Progenitor cell of endocrine pancreas (in vitro differentiated cells): ENCODE measurements around the gene XYLT2. TPM values are rescaled to one million over a fixed set of nuclear protein-coding genes. Genes with fewer than 3 reads are reported as not detected.
"Not testable (repeated sequence)": the region's sequence is repeated elsewhere in the genome, so short reads cannot be mapped to it uniquely, and the experiment has no call there.

Experiments
- DNase-seq: peaks from one replicate; pipeline ENCODE4 v3.0.0; 2021; ENCODE audit warnings: low spot score; ENCODE audit not compliant: unreplicated experiment
- H3K27ac Mint-ChIP-seq: 2 replicates; pipeline ENCODE4 v1.8.0; 2021; ENCODE audit warnings: mild to moderate bottlenecking, moderate library complexity, mixed read lengths
- H3K27me3 Mint-ChIP-seq: 2 replicates; pipeline ENCODE4 v1.8.0; 2021; ENCODE audit warnings: mixed read lengths
- H3K36me3 Mint-ChIP-seq: 2 replicates; pipeline ENCODE4 v1.8.0; 2022; ENCODE audit warnings: mixed read lengths; ENCODE audit not compliant: insufficient read depth
- H3K4me1 Mint-ChIP-seq: 2 replicates; pipeline ENCODE4 v1.8.0; 2021; ENCODE audit warnings: low read depth, mixed read lengths
- H3K4me3 Mint-ChIP-seq: 2 replicates; pipeline ENCODE4 v1.8.0; 2021; ENCODE audit warnings: low read depth, mild to moderate bottlenecking, moderate library complexity, mixed read lengths
- H3K9me3 Mint-ChIP-seq: 2 replicates; pipeline ENCODE4 v1.8.0; 2021; ENCODE audit warnings: low read depth, mixed read lengths
- total RNA-seq: library from RNA; stranded (reverse); gene quantifications from 2 replicates; pipeline ENCODE4 v1.2.1, GENCODE V29; 2021
- TF ChIP-seq, protein P1 (sequence below): fragments of 200-600 bp; sonication (generic); IDR thresholded peaks from one replicate; pipeline ENCODE4 v1.5.0; 2021; ENCODE audit warnings: antibody characterized with exemption, mild to moderate bottlenecking; ENCODE audit not compliant: unreplicated experiment

The XYLT2 gene
- total RNA-seq, 1 donor from 2014 or later: 28.6 TPM

- DNase-seq: no peak
- Mint-ChIP-seq H3K9me3 (no peaks in the 10 kb centered on the region), H3K4me3 (no peak overlapping the region), H3K27ac (no peak overlapping the region), H3K36me3 (no peaks in the 10 kb centered on the region), H3K4me1 (no peaks in the 10 kb centered on the region), H3K27me3 (peaks cover 28% of the 10 kb centered on the region)
- TF ChIP-seq, protein P1, sequence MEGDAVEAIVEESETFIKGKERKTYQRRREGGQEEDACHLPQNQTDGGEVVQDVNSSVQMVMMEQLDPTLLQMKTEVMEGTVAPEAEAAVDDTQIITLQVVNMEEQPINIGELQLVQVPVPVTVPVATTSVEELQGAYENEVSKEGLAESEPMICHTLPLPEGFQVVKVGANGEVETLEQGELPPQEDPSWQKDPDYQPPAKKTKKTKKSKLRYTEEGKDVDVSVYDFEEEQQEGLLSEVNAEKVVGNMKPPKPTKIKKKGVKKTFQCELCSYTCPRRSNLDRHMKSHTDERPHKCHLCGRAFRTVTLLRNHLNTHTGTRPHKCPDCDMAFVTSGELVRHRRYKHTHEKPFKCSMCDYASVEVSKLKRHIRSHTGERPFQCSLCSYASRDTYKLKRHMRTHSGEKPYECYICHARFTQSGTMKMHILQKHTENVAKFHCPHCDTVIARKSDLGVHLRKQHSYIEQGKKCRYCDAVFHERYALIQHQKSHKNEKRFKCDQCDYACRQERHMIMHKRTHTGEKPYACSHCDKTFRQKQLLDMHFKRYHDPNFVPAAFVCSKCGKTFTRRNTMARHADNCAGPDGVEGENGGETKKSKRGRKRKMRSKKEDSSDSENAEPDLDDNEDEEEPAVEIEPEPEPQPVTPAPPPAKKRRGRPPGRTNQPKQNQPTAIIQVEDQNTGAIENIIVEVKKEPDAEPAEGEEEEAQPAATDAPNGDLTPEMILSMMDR: no peak
These were observed 31.4 kb upstream of the XYLT2 start for GRCh38 chr17:50314456-50315011.

GRCh38 chr17:50316016-50316587 lies 29.8 kb upstream of the XYLT2 start:
- H3K27me3 Mint-ChIP-seq: peaks cover 20% of the 10 kb centered on the region
- no peak for DNase-seq
- TF ChIP-seq, protein P1: no peak

GRCh38 chr17:50316660-50317059 lies 29.3 kb upstream of the XYLT2 start:
- H3K9me3 Mint-ChIP-seq, DNase-seq, H3K27ac Mint-ChIP-seq, H3K4me3 Mint-ChIP-seq, H3K36me3 Mint-ChIP-seq, H3K4me1 Mint-ChIP-seq: not testable (repeated sequence)
- H3K27me3 Mint-ChIP-seq: peaks cover 16% of the 10 kb centered on the region

More at GRCh38 chr17:50316016-50316587, 29.8 kb upstream of the XYLT2 start:
- Mint-ChIP-seq H3K4me1 (no peaks in the 10 kb centered on the region), H3K27ac (no peak overlapping the region), H3K9me3 (no peaks in the 10 kb centered on the region), H3K36me3 (no peaks in the 10 kb centered on the region), H3K4me3 (no peak overlapping the region)

DNA sequence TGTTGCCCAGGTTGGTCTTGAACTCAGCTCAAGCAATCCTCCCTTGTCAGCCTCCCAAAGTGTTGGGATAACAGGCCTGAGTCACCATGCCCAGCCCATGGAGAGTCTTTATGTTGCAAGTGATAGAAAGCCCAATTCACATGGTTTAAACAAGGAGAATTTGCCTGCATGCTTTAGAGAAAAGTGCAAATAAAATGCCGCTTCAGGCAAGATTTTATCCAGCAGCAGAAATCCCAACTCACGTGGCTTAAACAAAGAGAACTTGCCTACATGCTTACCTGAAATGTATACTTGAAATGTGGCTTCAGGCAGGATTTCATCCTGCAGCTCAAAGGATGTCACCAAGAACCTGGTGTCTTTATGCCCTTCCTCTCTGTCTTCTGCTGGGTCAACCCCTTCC lies 28.8 kb upstream of the XYLT2 start:
- Mint-ChIP-seq H3K4me3 (no peak overlapping the region), H3K36me3 (no peaks in the 10 kb centered on the region), H3K27me3 (peaks cover 14% of the 10 kb centered on the region), H3K9me3 (no peaks in the 10 kb centered on the region), H3K4me1 (no peaks in the 10 kb centered on the region), H3K27ac (no peak overlapping the region)
- DNase-seq: no peak
- TF ChIP-seq, protein P1: no peak

GRCh38 chr17:50318501-50319285 lies 27.2 kb upstream of the XYLT2 start:
- DNase-seq: no peak
- no peak overlapping the region for H3K4me3 Mint-ChIP-seq
- H3K27ac Mint-ChIP-seq: no peak overlapping the region
- peaks cover 6% of the 10 kb centered on the region for H3K27me3 Mint-ChIP-seq
- TF ChIP-seq, protein P1: no peak
- H3K4me1 Mint-ChIP-seq: no peaks in the 10 kb centered on the region
- H3K36me3 Mint-ChIP-seq: no peaks in the 10 kb centered on the region
- no peaks in the 10 kb centered on the region for H3K9me3 Mint-ChIP-seq
